Adrenal gland (tissue), 5 donors: ENCODE results near the gene C1QB.

Experiments
- POLR2A ChIP-seq, 2 donors: fragments of 450-650 bp; IDR thresholded peaks; one replicate each; pipeline ENCODE4 v1.6.1; 2017; ENCODE audit warnings: antibody characterized with exemption in 2 of 2, mild to moderate bottlenecking in 2 of 2, moderate library complexity in 1 of 2
- TF ChIP-seq, protein P1 (sequence below), 6 experiments: fragments of 450-650 bp in 4 of 6; fragments of 200-600 bp in 2 of 6; sonication (generic) in 1 of 6; IDR thresholded peaks; 1 replicate in 5 of 6; 2 replicates in 1 of 6; pipeline versions ENCODE4 v1.5.1 to v1.8.0; 2016 to 2021; ENCODE audit warnings: antibody characterized with exemption in 6 of 6, mild to moderate bottlenecking in 2 of 6, moderate library complexity in 1 of 6
- donor health status: DM: no; HTN: no; CAD: no.

DNA sequence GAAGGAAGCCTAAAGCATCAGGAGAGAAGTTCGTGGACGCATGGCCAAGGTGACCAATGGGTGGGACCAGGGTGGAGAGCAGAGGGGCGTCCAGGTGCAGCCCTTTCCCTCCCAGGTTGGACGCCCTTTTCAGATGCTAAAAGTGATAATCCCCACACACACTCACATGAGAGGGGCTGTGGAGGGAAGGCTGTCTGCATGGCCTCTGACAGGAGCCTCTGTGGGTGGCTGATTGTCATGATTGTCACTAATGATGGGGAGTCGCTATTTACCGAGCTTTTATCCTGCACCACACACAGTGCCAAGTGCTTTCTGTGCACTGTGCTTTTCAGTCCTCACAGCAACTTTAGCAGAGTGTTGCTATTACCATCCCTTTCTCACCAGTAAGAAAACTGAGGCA, 43.7 kb upstream of the C1QB start:
- TF ChIP-seq, protein P1, sequence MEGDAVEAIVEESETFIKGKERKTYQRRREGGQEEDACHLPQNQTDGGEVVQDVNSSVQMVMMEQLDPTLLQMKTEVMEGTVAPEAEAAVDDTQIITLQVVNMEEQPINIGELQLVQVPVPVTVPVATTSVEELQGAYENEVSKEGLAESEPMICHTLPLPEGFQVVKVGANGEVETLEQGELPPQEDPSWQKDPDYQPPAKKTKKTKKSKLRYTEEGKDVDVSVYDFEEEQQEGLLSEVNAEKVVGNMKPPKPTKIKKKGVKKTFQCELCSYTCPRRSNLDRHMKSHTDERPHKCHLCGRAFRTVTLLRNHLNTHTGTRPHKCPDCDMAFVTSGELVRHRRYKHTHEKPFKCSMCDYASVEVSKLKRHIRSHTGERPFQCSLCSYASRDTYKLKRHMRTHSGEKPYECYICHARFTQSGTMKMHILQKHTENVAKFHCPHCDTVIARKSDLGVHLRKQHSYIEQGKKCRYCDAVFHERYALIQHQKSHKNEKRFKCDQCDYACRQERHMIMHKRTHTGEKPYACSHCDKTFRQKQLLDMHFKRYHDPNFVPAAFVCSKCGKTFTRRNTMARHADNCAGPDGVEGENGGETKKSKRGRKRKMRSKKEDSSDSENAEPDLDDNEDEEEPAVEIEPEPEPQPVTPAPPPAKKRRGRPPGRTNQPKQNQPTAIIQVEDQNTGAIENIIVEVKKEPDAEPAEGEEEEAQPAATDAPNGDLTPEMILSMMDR (IDR thresholded peaks at IDR 0.05): no peak
- no peak for TF ChIP-seq POLR2A (IDR thresholded peaks at IDR 0.05)
